Fibroblast of the aortic adventitia (primary cell): ENCODE data around the gene SLCO6A1. TPM values are rescaled to one million over a fixed set of nuclear protein-coding genes. Genes with fewer than 3 reads are reported as not detected.

Source experiments
- DNase-seq: peaks from one replicate; pipeline ENCODE4 v3.0.0-alpha.2; 2010; ENCODE audit warnings: low read depth
- H3K4me3 ChIP-seq: 2 replicates; pipeline ENCODE4 v1.5.1; 2011; ENCODE audit warnings: low read depth, mild to moderate bottlenecking, control low read depth, low read length, moderate library complexity
- total RNA-seq: library from RNA; depleted of rRNA; stranded (reverse); fragments of >200 nt; gene quantifications from 2 replicates; pipeline ENCODE4 v1.2.3, GENCODE V29; 2012; ENCODE audit warnings: low replicate concordance
- TF ChIP-seq, protein P1 (sequence below): IDR thresholded peaks from 2 replicates; pipeline ENCODE4 v1.5.1; 2011; ENCODE audit warnings: mild to moderate bottlenecking, low read length, control low read depth, inconsistent platforms; ENCODE audit not compliant: insufficient read depth

SLCO6A1 gene
- total RNA-seq, 1 donor, result not detected

DNA sequence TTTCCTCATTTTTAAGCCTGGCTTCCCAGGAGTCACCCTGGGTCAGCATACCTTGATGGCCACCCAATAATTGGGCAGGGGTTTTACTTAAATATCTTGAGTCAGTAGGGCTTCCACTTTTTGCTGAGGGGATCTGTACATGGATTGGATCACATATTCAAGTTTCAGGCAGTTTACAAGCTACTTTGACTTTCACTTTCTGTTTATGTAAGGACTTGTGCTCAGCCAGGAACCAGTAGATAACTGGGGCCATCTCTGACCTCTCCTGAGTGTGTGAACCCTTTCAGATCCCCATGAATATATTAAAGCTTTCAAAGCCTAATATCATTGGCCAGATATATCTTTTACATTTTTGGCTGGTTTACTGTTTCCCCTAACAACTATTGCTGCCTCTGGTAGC, 45.1 kb downstream of the SLCO6A1 start:
- peak; percentile 3 for DNase-seq
- H3K4me3 ChIP-seq, result no peak overlapping the region
- TF ChIP-seq, protein P1, sequence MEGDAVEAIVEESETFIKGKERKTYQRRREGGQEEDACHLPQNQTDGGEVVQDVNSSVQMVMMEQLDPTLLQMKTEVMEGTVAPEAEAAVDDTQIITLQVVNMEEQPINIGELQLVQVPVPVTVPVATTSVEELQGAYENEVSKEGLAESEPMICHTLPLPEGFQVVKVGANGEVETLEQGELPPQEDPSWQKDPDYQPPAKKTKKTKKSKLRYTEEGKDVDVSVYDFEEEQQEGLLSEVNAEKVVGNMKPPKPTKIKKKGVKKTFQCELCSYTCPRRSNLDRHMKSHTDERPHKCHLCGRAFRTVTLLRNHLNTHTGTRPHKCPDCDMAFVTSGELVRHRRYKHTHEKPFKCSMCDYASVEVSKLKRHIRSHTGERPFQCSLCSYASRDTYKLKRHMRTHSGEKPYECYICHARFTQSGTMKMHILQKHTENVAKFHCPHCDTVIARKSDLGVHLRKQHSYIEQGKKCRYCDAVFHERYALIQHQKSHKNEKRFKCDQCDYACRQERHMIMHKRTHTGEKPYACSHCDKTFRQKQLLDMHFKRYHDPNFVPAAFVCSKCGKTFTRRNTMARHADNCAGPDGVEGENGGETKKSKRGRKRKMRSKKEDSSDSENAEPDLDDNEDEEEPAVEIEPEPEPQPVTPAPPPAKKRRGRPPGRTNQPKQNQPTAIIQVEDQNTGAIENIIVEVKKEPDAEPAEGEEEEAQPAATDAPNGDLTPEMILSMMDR, result no peak

DNA sequence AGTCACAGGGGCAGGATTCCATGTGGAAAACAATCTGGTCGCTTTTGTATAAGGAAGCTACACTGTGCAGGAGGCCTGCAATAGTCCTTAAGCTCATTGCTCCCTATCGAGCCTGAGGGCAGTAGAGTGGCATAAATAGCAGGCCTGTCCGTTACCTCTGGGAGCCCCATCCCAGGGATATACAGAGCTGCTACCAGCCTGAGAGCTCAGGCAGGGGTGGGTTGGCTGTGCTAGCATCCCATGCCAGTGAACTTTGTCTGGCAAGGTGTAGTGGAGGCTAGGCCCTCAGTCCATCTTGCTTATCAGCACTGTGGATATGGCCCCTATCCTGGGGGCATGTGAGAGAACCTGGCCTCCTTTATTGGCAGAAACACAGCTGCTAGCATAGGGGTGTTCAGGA, 47.7 kb downstream of the SLCO6A1 start:
- TF ChIP-seq, protein P1, result no peak
- DNase-seq, result no peak
- no peak overlapping the region for H3K4me3 ChIP-seq

DNA sequence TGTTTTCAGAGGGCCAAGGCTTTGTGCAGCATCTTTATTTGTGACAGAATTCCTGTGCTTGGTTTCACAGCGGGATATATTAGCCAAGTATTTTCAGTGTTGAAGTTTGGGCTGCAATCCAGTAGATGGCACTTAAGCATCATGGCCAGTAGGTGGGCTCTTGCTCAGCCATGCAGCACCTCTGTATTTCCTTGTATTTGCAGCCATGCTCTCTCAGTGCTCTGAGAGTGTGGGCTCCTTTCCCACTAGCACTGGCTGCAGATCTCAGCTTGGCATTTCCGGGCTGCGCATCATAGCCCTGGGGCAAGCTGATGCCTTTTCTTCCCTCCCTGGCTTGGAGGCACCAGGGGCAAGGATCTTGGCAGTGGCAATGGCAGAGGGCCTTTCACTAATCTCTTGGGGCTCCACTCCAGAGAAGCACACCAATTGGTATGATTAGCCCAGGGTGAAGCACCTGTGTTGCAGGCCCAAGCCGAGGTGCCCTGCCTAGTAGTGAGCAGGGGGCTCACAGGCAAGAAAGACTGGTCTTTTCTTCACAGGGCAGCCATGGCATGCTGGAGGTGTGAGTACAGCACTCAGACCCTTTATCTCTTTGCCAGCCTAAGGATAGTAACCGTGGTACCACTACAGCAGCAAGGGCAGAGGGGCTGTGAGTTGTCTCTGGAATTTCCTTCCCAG, 48.3 kb downstream of the SLCO6A1 start:
- DNase-seq, result peak; percentile 2
- TF ChIP-seq, protein P1, result no peak
- H3K4me3 ChIP-seq, result no peak overlapping the region

DNA sequence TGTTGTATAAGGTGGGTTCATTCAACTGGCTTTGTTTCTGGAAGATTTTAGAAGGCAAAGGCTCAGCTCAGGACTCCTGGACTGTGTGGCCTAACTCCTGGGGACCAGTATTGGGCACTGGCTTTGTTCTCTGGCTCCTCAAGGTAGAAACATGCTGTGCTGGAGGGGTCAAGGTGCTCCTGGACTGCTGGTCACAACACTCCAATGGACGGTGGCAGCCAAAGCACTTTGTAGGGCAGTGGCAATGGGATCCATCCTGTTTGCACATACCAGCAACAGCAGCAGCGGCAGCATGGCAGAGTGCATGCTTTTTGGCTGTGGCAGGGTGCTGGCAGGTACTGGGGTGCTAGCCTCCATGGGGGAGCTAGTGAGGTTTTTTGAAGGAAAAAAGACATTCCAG, 65.3 kb downstream of the SLCO6A1 start:
- no peak for DNase-seq
- TF ChIP-seq, protein P1, result no peak

GRCh38 chr5:102421647-102422046, 77.2 kb downstream of the SLCO6A1 start:
- no peak for DNase-seq

More for the DNA sequence above, 65.3 kb downstream of the SLCO6A1 start:
- no peak overlapping the region for H3K4me3 ChIP-seq

DNA sequence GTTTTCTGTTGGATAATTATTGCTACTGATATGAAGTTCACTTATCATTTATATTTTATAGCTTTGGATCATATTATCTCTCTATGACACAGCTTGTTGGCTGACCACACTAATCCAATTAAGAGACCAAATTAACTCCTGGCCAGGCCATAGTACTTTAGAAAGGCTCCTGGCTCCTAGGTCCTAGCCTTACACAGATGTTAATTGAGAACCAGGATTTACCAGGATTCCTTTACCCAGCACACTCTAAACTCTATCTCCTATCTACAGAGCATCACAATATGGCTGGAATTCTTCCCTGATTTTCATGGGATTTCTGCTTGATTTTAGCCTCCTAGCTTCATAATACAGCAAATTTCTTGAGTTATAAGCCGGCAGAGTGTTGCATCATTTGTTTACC, 80.3 kb downstream of the SLCO6A1 start:
- TF ChIP-seq, protein P1, result no peak
- no peak for DNase-seq
- no peak overlapping the region for H3K4me3 ChIP-seq

More at GRCh38 chr5:102421647-102422046, 77.2 kb downstream of the SLCO6A1 start:
- H3K4me3 ChIP-seq, result no peak overlapping the region
- TF ChIP-seq, protein P1, result no peak

- TF ChIP-seq, protein P1, result no peak
- H3K4me3 ChIP-seq, result no peak overlapping the region
- no peak for DNase-seq
These were observed 84.4 kb downstream of the SLCO6A1 start for GRCh38 chr5:102414448-102414847.
